ENCODE data around the gene NUP210.

Gene NUP210

GRCh38 chr3:13286873-13287272 lies 133.2 kb downstream of the NUP210 start:
- no peak for DNase-seq

- DNase-seq: no peak
Measured at GRCh38 chr3:13285007-13285567, 135.0 kb downstream of the NUP210 start.

GRCh38 chr3:13283877-13284264 lies 136.3 kb downstream of the NUP210 start:
- no peak for DNase-seq

GRCh38 chr3:13282986-13283876 lies 136.9 kb downstream of the NUP210 start:
- peak; percentile 33 for DNase-seq

- no peak for DNase-seq
Measured at GRCh38 chr3:13282358-13282985, 137.7 kb downstream of the NUP210 start.

GRCh38 chr3:13281507-13282357 lies 138.4 kb downstream of the NUP210 start:
- DNase-seq: no peak

- DNase-seq: no peak
Measured at GRCh38 chr3:13280811-13281506, 139.2 kb downstream of the NUP210 start.

GRCh38 chr3:13280122-13280790 lies 139.9 kb downstream of the NUP210 start:
- no peak for DNase-seq

- DNase-seq: no peak
Measured at GRCh38 chr3:13279532-13279910, 140.6 kb downstream of the NUP210 start.

GRCh38 chr3:13278783-13279531 lies 141.2 kb downstream of the NUP210 start:
- no peak for DNase-seq

GRCh38 chr3:13277860-13278531 lies 142.1 kb downstream of the NUP210 start:
- DNase-seq: no peak

GRCh38 chr3:13277196-13277813 lies 142.8 kb downstream of the NUP210 start:
- no peak for DNase-seq

- no peak for DNase-seq
Measured at GRCh38 chr3:13276438-13277195, 143.5 kb downstream of the NUP210 start.

- DNase-seq: no peak
Measured at GRCh38 chr3:13275376-13276005, 144.6 kb downstream of the NUP210 start.

- DNase-seq: no peak
Measured at GRCh38 chr3:13274551-13275332, 145.4 kb downstream of the NUP210 start.

GRCh38 chr3:13274125-13274524 lies 146.0 kb downstream of the NUP210 start:
- DNase-seq: no peak

- DNase-seq: no peak
Measured at GRCh38 chr3:13273604-13274105, 146.5 kb downstream of the NUP210 start.

Measured in CD4-positive, alpha-beta T cell treated with Interleukin-17A for 4 hours (primary cell).